H1 (cell line): Measurements from ENCODE around the gene PDCD6IP. TPM values are rescaled to one million over a fixed set of nuclear protein-coding genes. Genes with fewer than 3 reads are reported as not detected.

ENCODE experiments used
- CTCF ChIA-PET: fragments of 300-600 bp; sonication (Branson Sonifier 250); formaldehyde crosslinking; loops from one replicate; lab custom pipeline; 2021; ENCODE audit not compliant: partially characterized antibody; lab: Charles Lee
- POLR2A ChIA-PET: fragments of 300-600 bp; sonication (Branson Sonifier 250); formaldehyde crosslinking; loops from one replicate; lab custom pipeline; 2021; ENCODE audit warnings: inconsistent platforms; ENCODE audit not compliant: partially characterized antibody; lab: Charles Lee
- DNase-seq, 2 experiments: peaks; one replicate each; pipeline versions ENCODE4 v3.0.0 to v3.0.0-alpha.2; 2010 to 2022; ENCODE audit warnings: low spot score in 2 of 2, low read depth in 1 of 2, mixed read lengths in 1 of 2
- FAIRE-seq: peaks from 2 replicates; lab custom pipeline; 2011; peaks lifted over from hg19 to GRCh38; lab: Jason Lieb, UNC
- H2AFZ ChIP-seq: 2 replicates; pipeline ENCODE4 v1.8.1; 2012; ENCODE audit warnings: low read length, inconsistent platforms
- H2AK5ac ChIP-seq: 2 replicates; pipeline ENCODE4 v1.6.1; 2013; ENCODE audit warnings: low read depth, low read length
- H2BK120ac ChIP-seq: replicated peaks from 2 replicates; pipeline ENCODE3; 2013; ENCODE audit warnings: low read depth, low read length, inconsistent platforms
- H2BK12ac ChIP-seq: 2 replicates; pipeline ENCODE4 v1.6.1; 2013; ENCODE audit warnings: low read depth, low read length
- H2BK15ac ChIP-seq: 2 replicates; pipeline ENCODE4 v1.6.1; 2013; ENCODE audit warnings: low read length
- H2BK20ac ChIP-seq: 2 replicates; pipeline ENCODE4 v1.6.1; 2013; ENCODE audit warnings: low read length
- H2BK5ac ChIP-seq: 2 replicates; pipeline ENCODE4 v1.6.1; 2013; ENCODE audit warnings: low read depth, low read length
- H3K14ac ChIP-seq: 2 replicates; pipeline ENCODE4 v1.6.1; 2013; ENCODE audit warnings: inconsistent platforms; ENCODE audit not compliant: insufficient read length
- H3K18ac ChIP-seq: 2 replicates; pipeline ENCODE4 v1.6.1; 2013; ENCODE audit warnings: low read length; ENCODE audit errors: extremely low read depth
- H3K23ac ChIP-seq: 2 replicates; pipeline ENCODE4 v1.6.1; 2013; ENCODE audit warnings: inconsistent platforms; ENCODE audit not compliant: insufficient read length
- H3K23me2 ChIP-seq: 2 replicates; pipeline ENCODE4 v1.6.1; 2013; ENCODE audit warnings: low read depth, low read length
- H3K27ac ChIP-seq: 2 replicates; pipeline ENCODE4 v1.6.1; 2011; ENCODE audit warnings: low read depth, low read length, inconsistent platforms
- H3K27me3 ChIP-seq, 4 experiments: replicated peaks in 1 of 4; 1 replicate in 1 of 4; 2 replicates in 3 of 4; pipeline versions ENCODE4 v1.6.1 to v1.8.1; 2011 to 2013; ENCODE audit warnings: low read length in 3 of 4, mild to moderate bottlenecking in 3 of 4, inconsistent platforms in 2 of 4, mixed read lengths in 2 of 4, moderate library complexity in 1 of 4; ENCODE audit not compliant: control insufficient read depth in 3 of 4, insufficient read depth in 3 of 4; ENCODE audit errors: extremely low read depth in 1 of 4
- H3K36me3 ChIP-seq, 4 experiments: 2 replicates each; pipeline versions ENCODE4 v1.6.1 to v1.8.1; 2011 to 2013; ENCODE audit warnings: mild to moderate bottlenecking in 4 of 4, low read length in 3 of 4, moderate library complexity in 2 of 4, control low read depth in 1 of 4, inconsistent platforms in 1 of 4; ENCODE audit not compliant: insufficient read depth in 4 of 4, control insufficient read depth in 2 of 4
- H3K4ac ChIP-seq: replicated peaks from 2 replicates; pipeline ENCODE3; 2013; ENCODE audit warnings: low read length, low read depth, mixed read lengths, inconsistent platforms; ENCODE audit not compliant: insufficient read length
- H3K4me1 ChIP-seq, 4 experiments: replicated peaks in 1 of 4; 1 replicate in 1 of 4; 2 replicates in 3 of 4; pipeline versions ENCODE4 v1.6.1 to v1.8.1; 2011 to 2013; ENCODE audit warnings: low read length in 3 of 4, inconsistent platforms in 2 of 4, mixed read lengths in 1 of 4; ENCODE audit not compliant: insufficient read depth in 4 of 4, control insufficient read depth in 3 of 4
- H3K4me2 ChIP-seq, 2 experiments: 2 replicates each; pipeline versions ENCODE4 v1.6.1 to v1.8.1; 2011 to 2013; ENCODE audit warnings: low read depth in 2 of 2, low read length in 2 of 2, control low read depth in 1 of 2, inconsistent platforms in 1 of 2, mild to moderate bottlenecking in 1 of 2; ENCODE audit not compliant: insufficient read depth in 1 of 2
- H3K4me3 ChIP-seq, 4 experiments: fragments of 200-600, 300-600 bp in 1 of 4; sonication (generic), shearing (Covaris generic), sonication (Bioruptor Twin) in 1 of 4; 2 replicates each; pipeline versions ENCODE4 v1.5.1 to v1.8.1; 2011 to 2016; ENCODE audit warnings: low read length in 4 of 4, low read depth in 3 of 4, control low read depth in 2 of 4, inconsistent platforms in 2 of 4, mild to moderate bottlenecking in 2 of 4, mixed read lengths in 1 of 4, moderate library complexity in 1 of 4; ENCODE audit not compliant: insufficient read depth in 2 of 4; ENCODE audit errors: extremely low read depth in 1 of 4
- H3K56ac ChIP-seq: replicated peaks from 2 replicates; pipeline ENCODE3; 2013; ENCODE audit warnings: low read depth, mild to moderate bottlenecking, mixed read lengths, low read length, inconsistent platforms; ENCODE audit not compliant: insufficient read length
- H3K79me1 ChIP-seq: 2 replicates; pipeline ENCODE4 v1.6.1; 2013; ENCODE audit warnings: low read depth, low read length, control low read depth
- H3K79me2 ChIP-seq, 2 experiments: 2 replicates each; pipeline versions ENCODE4 v1.6.1 to v1.8.1; 2012 to 2013; ENCODE audit warnings: low read length in 2 of 2, mild to moderate bottlenecking in 2 of 2, inconsistent platforms in 1 of 2; ENCODE audit not compliant: insufficient read depth in 2 of 2, control insufficient read depth in 1 of 2
- H3K9ac ChIP-seq, 4 experiments: replicated peaks in 1 of 4; 1 replicate in 1 of 4; 2 replicates in 3 of 4; pipeline versions ENCODE4 v1.6.1 to v1.8.1; 2011 to 2013; ENCODE audit warnings: low read depth in 3 of 4, low read length in 3 of 4, control low read depth in 2 of 4, mild to moderate bottlenecking in 2 of 4, moderate library complexity in 2 of 4, inconsistent platforms in 1 of 4; ENCODE audit errors: extremely low read depth in 1 of 4
- H3K9me3 ChIP-seq, 2 experiments: 2 replicates each; pipeline versions ENCODE4 v1.6.1 to v1.8.1; 2012 to 2013; ENCODE audit warnings: mild to moderate bottlenecking in 2 of 2, moderate library complexity in 2 of 2, control low read depth in 1 of 2, inconsistent platforms in 1 of 2, low read depth in 1 of 2, low read length in 1 of 2, mixed read lengths in 1 of 2; ENCODE audit not compliant: insufficient read depth in 2 of 2
- H4K20me1 ChIP-seq, 2 experiments: replicated peaks in 1 of 2; 2 replicates each; pipeline versions ENCODE3 to v1.8.1; 2011 to 2013; ENCODE audit warnings: inconsistent platforms in 2 of 2, low read length in 2 of 2, mild to moderate bottlenecking in 1 of 2; ENCODE audit not compliant: insufficient read depth in 2 of 2, control insufficient read depth in 1 of 2
- H4K5ac ChIP-seq: 2 replicates; pipeline ENCODE4 v1.6.1; 2013; ENCODE audit warnings: low read length, low read depth, mixed read lengths, inconsistent platforms; ENCODE audit not compliant: insufficient read length
- H4K8ac ChIP-seq: 2 replicates; pipeline ENCODE4 v1.8.0; 2013; ENCODE audit warnings: mild to moderate bottlenecking, moderate library complexity, low read length, inconsistent platforms; ENCODE audit not compliant: insufficient read depth; ENCODE audit errors: extremely low read depth
- H4K91ac ChIP-seq: replicated peaks from 2 replicates; pipeline ENCODE3; 2013; ENCODE audit warnings: low read length, mixed read lengths, inconsistent platforms; ENCODE audit not compliant: insufficient read length
- ASH2L ChIP-seq: fragments of 200-600, 300-600 bp; sonication (generic); IDR thresholded peaks from one replicate; pipeline ENCODE4 v1.7.1; 2017; ENCODE audit warnings: low read length
- ATF2 ChIP-seq: IDR thresholded peaks from 2 replicates; pipeline ENCODE4 v1.6.1; 2012; ENCODE audit warnings: low read length, inconsistent platforms
- HDAC6 ChIP-seq: IDR thresholded peaks from one replicate; pipeline ENCODE4 v1.7.1; 2012; ENCODE audit warnings: low read depth, mild to moderate bottlenecking, inconsistent platforms, low read length, moderate library complexity
- PHF8 ChIP-seq: fragments of 200-600 bp; sonication (generic); conservative IDR thresholded peaks from 2 replicates; pipeline ENCODE4 v1.7.1; 2012; ENCODE audit warnings: low read depth, mild to moderate bottlenecking, inconsistent platforms, low read length, moderate library complexity
- RXRA ChIP-seq: IDR thresholded peaks from 2 replicates; pipeline ENCODE4 v1.6.1; 2011; ENCODE audit warnings: low read depth, mild to moderate bottlenecking, low read length, moderate library complexity; ENCODE audit not compliant: insufficient read depth
- SP1 ChIP-seq: IDR thresholded peaks from 2 replicates; pipeline ENCODE4 v1.6.1; 2011; ENCODE audit warnings: low read depth, low read length
- YY1 ChIP-seq: IDR thresholded peaks from 2 replicates; pipeline ENCODE4 v1.6.1; 2011; ENCODE audit warnings: low read depth, mild to moderate bottlenecking, low read length
- WGBS, 2 experiments: shearing (Covaris generic) in 1 of 2; methylation state at CpG; one replicate each; pipeline versions ENCODE4 v1.1.6 to v1.1.7; 2013 to 2015; ENCODE audit warnings: low lambda C conversion rate in 2 of 2, mixed read lengths in 2 of 2, inconsistent platforms in 1 of 2, low coverage in 1 of 2, missing lambda C conversion rate in 1 of 2; ENCODE audit not compliant: insufficient replicate concordance in 2 of 2, insufficient coverage in 1 of 2, insufficient read length in 1 of 2; ENCODE audit errors: extremely low coverage in 1 of 2, missing lambda C conversion rate in 1 of 2; 5-methylcytosine and 5-hydroxymethylcytosine counted together
- polyA plus RNA-seq, 7 experiments: library from polyadenylated mRNA; depleted of rRNA in 3 of 7; stranded (reverse) in 5 of 7; unstranded in 2 of 7; fragments of >200 nt in 5 of 7; fragments of 200-250 nt in 2 of 7; gene quantifications; 1 replicate in 5 of 7; 2 replicates in 1 of 7; 4 replicates in 1 of 7; pipeline versions ENCODE4 v1.2.1 to v1.2.3, GENCODE V29; 2011 to 2013; ENCODE audit warnings: missing spikeins in 2 of 7, mixed read lengths in 2 of 7
- total RNA-seq: library from RNA; stranded (reverse); fragmentation: NEBNext Ultra II Directional; extraction: Animal tissue kit (Norgen Biotek cat#: 25700); gene quantifications from 2 replicates; pipeline ENCODE4 v1.2.1, GENCODE V29; 2021
- TF ChIP-seq, protein P1 (sequence below): IDR thresholded peaks from 2 replicates; pipeline ENCODE4 v1.6.1; 2012; ENCODE audit warnings: inconsistent platforms
- TF ChIP-seq, protein P2 (sequence below): IDR thresholded peaks from 2 replicates; pipeline ENCODE4 v1.6.1; 2012; ENCODE audit warnings: inconsistent platforms

PDCD6IP gene
- total and polyA plus RNA-seq, 2 of the 8 experiments (the other 6 are each of a cell fraction or from before 2014, with no cell fraction given) = 61.7 to 155 TPM

DNA sequence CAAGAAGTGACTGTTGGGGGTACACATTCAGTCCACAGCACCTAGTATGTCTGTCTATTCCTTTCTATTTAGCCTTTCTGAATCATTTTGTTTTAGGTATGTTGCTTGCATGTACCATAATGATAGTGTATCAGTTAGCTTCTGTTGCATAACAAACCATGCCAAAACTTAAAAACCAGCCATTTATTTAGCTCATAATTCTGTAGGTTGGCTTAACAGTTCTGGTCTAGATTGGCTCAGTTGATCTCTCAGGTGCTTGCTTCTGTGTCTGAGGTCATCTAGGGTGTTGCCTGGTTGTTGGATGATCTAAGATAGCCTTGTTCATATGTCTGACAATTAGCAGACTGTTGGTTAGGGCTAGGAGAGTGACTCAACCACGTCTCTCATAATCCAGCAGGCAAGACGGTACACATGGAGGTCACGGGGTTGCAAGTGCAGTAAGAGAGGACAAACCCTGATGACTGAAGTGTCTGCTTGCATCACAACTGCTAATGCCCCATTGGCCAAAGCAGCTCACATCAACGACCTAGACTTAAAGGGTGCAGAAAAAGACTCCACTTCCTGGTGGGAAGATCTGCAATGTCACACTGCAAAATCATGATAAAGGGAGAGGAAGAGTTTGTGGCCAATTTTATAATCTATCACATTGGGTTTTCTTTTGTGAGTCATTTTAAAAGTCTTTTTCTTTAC is 6.8 kb upstream of the PDCD6IP start:
- Histone ChIP-seq H3K4me3 (no peak overlapping the region), H2BK5ac (no peak overlapping the region)
- no peak for TF ChIP-seq PHF8
- no peak for TF ChIP-seq HDAC6
- TF ChIP-seq RXRA = no peak
- no peak for TF ChIP-seq YY1
- no peak for TF ChIP-seq ASH2L
- TF ChIP-seq ATF2 = no peak
- no peak for TF ChIP-seq SP1
- TF ChIP-seq, protein P1, sequence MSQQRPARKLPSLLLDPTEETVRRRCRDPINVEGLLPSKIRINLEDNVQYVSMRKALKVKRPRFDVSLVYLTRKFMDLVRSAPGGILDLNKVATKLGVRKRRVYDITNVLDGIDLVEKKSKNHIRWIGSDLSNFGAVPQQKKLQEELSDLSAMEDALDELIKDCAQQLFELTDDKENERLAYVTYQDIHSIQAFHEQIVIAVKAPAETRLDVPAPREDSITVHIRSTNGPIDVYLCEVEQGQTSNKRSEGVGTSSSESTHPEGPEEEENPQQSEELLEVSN = no peak
- TF ChIP-seq, protein P2, sequence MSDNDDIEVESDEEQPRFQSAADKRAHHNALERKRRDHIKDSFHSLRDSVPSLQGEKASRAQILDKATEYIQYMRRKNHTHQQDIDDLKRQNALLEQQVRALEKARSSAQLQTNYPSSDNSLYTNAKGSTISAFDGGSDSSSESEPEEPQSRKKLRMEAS = no peak

More for the DNA sequence above, 6.8 kb upstream of the PDCD6IP start:
- H3K27me3 ChIP-seq = no peaks in the 10 kb centered on the region
- H3K79me1 ChIP-seq = no peaks in the 10 kb centered on the region
- no peak overlapping the region for H2AK5ac ChIP-seq
- 86% methylated on average over 4 of the region's 4 CpGs; no CpG with 5 or more reads in 1 of the 2 experiments for WGBS, 2 experiments
- FAIRE-seq = no peak
- H3K23me2 ChIP-seq = no peaks in the 10 kb centered on the region; the same call in 1 of the 2 replicates
- H3K18ac ChIP-seq = no peak overlapping the region
- H3K9me3 ChIP-seq = no peaks in the 10 kb centered on the region
- POLR2A ChIA-PET = no interaction called here
- no peak overlapping the region for H2BK12ac ChIP-seq
- H2BK120ac ChIP-seq = no peak overlapping the region
- DNase-seq = no peak
- H3K79me2 ChIP-seq = no peaks in the 10 kb centered on the region
- no peak overlapping the region for H2BK15ac ChIP-seq
- CTCF ChIA-PET = interaction anchor here (1.3 kb wide), 1 partner anchor 184 kb away, joined by 3 read pairs; no protein-coding TSS in a partner anchor
- H4K91ac ChIP-seq = no peak overlapping the region
- H4K8ac ChIP-seq = no peak overlapping the region
- H4K20me1 ChIP-seq = no peaks in the 10 kb centered on the region
- peaks cover 1 to 12% (median 5%) of the 10 kb centered on the region in 4 experiments; a peak in 6 of 7 replicates for H3K4me1 ChIP-seq
- no peak overlapping the region for H3K4ac ChIP-seq
- no peak overlapping the region for H3K56ac ChIP-seq
- no peak overlapping the region for H3K14ac ChIP-seq
- H3K36me3 ChIP-seq = no peaks in the 10 kb centered on the region
- H3K23ac ChIP-seq = no peak overlapping the region
- H3K27ac ChIP-seq = no peak overlapping the region
- H3K9ac ChIP-seq = no peak overlapping the region
- no peak overlapping the region for H2BK20ac ChIP-seq
- no peak overlapping the region for H4K5ac ChIP-seq
- no peak overlapping the region for H3K4me2 ChIP-seq
- no peak overlapping the region for H2AFZ ChIP-seq
